ENCODE data around the gene ILF2.

Gene ILF2

DNA sequence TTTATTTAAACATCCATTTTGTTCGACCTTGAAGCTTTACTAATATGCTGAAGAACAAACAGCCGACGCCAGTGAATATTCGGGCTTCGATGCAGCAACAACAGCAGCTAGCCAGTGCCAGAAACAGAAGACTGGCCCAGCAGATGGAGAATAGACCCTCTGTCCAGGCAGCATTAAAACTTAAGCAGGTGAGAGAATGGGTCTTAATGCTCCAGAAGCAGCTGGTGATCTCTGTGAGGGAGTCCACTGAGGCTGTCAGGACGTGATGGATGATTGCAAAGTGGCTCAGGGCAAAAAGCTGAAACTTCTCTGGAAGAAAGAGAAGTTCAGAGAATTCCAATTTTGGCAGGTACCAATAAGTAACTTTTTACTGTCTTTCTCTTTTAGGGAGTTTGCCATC lies 32.5 kb downstream of the ILF2 start:
- Histone ChIP-seq H3K27me3 (ENCODE audit: control insufficient read depth, insufficient read depth, low read length, poor library complexity, severe bottlenecking) (no peaks in the 10 kb centered on the region), H3K27ac (ENCODE audit: insufficient read depth, low read depth, low read length, poor library complexity, severe bottlenecking) (no peak overlapping the region), H3K4me1 (ENCODE audit: control insufficient read depth, insufficient read depth, low read length) (no peaks in the 10 kb centered on the region), H3K4me3 (ENCODE audit: insufficient read depth, low read depth, low read length) (no peak overlapping the region), H3K9me3 (ENCODE audit: control insufficient read depth, low read length) (no peaks in the 10 kb centered on the region), H3K36me3 (ENCODE audit: control insufficient read depth, insufficient read depth, low read length) (peaks cover 66% of the 10 kb centered on the region)
- 95 to 97% methylated on average over 6 of the region's 6 CpGs for WGBS, 2 experiments

DNA sequence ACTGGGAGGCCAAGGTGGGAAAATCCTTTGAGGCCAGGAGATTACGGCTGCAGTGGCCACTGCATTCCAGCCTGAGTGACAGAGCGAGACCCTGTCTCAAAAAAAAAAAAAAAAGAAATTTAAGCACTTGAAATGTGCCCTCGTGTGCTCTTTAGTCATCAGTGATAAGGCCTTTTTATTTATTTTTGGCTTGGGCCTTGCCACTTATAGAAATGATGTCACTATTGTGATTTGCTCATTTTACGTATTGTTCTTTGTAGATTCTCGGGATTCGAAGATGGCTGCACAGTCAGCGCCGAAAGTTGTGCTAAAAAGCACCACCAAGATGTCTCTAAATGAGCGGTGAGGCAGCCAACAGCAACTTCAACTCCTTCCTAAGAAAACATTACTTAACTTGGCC lies 34.5 kb downstream of the ILF2 start:
- H3K36me3 ChIP-seq (ENCODE audit: control insufficient read depth, insufficient read depth, low read length), result peaks cover 46% of the 10 kb centered on the region
- H3K4me3 ChIP-seq (ENCODE audit: insufficient read depth, low read depth, low read length), result no peak overlapping the region
- no peaks in the 10 kb centered on the region for H3K9me3 ChIP-seq (ENCODE audit: control insufficient read depth, low read length)
- H3K27ac ChIP-seq (ENCODE audit: insufficient read depth, low read depth, low read length, poor library complexity, severe bottlenecking), result no peak overlapping the region
- 93 to 94% methylated on average over 9 of the region's 9 CpGs for WGBS, 2 experiments
- H3K4me1 ChIP-seq (ENCODE audit: control insufficient read depth, insufficient read depth, low read length), result no peaks in the 10 kb centered on the region
- no peaks in the 10 kb centered on the region for H3K27me3 ChIP-seq (ENCODE audit: control insufficient read depth, insufficient read depth, low read length, poor library complexity, severe bottlenecking)

DNA sequence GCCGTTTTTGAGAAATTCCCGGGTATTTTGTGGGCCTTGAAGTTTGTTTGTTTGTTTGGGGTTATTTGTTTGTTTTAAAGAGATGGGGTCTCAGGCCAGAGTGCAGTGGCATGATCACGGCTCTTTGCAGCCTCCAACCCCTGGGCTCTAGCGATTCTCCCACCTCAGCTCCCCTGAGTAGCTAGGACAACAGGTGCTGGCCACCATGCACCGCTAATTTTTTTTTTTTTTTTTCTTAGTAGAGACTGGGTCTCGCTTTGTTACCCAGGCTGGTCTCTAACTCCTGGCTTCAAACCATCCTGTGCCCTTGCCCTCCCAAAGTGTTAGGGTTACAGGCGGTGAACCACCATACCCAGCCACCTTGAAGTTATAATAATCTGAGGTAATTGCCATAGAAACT lies 34.9 kb downstream of the ILF2 start:
- H3K4me1 ChIP-seq (ENCODE audit: control insufficient read depth, insufficient read depth, low read length), result no peaks in the 10 kb centered on the region
- WGBS, 2 experiments, result 93 to 96% methylated on average over 7 of the region's 7 CpGs
- no peaks in the 10 kb centered on the region for H3K9me3 ChIP-seq (ENCODE audit: control insufficient read depth, low read length)
- no peak overlapping the region for H3K4me3 ChIP-seq (ENCODE audit: insufficient read depth, low read depth, low read length)
- no peaks in the 10 kb centered on the region for H3K27me3 ChIP-seq (ENCODE audit: control insufficient read depth, insufficient read depth, low read length, poor library complexity, severe bottlenecking)
- peaks cover 42% of the 10 kb centered on the region for H3K36me3 ChIP-seq (ENCODE audit: control insufficient read depth, insufficient read depth, low read length)
- H3K27ac ChIP-seq (ENCODE audit: insufficient read depth, low read depth, low read length, poor library complexity, severe bottlenecking), result no peak overlapping the region

DNA sequence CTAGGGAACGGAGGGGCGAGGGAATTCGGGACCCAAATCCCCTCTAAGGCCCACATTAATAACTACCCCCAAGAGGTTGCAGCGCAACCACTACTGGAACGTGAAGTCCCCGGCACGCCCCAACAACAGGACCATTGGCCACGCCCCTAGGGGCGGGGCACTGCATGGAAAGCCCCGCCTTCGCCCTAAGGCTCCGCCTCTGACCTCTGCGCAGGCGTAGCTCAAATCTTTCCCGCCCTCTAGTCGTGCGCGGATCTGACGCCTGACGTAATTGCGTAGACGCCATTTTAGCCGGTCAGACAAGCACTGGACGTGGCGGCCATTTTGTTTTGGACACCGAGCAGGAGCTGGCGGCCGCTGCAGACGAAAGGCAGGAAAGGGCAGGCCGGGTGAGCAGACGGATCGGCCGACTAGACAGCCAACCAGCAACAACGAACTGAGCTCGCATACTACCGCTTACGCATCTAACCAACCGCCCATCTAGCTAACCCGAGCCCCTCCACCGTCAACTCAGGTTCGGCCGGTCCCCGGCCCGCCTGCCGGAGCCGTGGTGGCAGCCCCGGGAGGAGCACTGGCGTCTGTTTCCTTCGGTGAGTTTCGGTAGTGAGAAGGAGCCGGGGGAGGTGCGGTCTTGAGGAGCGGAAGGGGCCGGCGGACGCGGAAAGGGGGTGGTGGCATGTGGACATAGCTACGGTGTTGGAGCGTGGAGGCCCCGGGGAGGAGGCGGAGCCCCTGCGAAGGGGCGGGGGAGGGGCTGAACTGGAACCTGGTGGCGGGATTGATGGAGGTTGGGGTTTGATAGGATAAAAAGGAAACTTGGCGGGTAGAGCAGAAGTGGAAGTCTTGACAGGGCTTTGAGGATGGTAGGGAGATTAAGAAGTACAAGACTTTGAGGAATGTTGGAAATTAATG lies 36.8 kb downstream of the ILF2 start, which contains the start of gene CHTOP:
CHTOP (plus strand) TSS at position 313 of the 912 bp plus-strand sequence. CDS start 2,523 bp downstream, outside the sequence.
- Histone ChIP-seq H3K27me3 (ENCODE audit: control insufficient read depth, insufficient read depth, low read length, poor library complexity, severe bottlenecking) (no peaks in the 10 kb centered on the region), H3K9me3 (ENCODE audit: control insufficient read depth, low read length) (no peaks in the 10 kb centered on the region), H3K4me3 (ENCODE audit: insufficient read depth, low read depth, low read length) (peak within 1 kb of the TSS; percentile 82), H3K27ac (ENCODE audit: insufficient read depth, low read depth, low read length, poor library complexity, severe bottlenecking) (peak within 1 kb of the TSS; percentile 100), H3K4me1 (ENCODE audit: control insufficient read depth, insufficient read depth, low read length) (peaks cover 5% of the 10 kb centered on the region), H3K36me3 (ENCODE audit: control insufficient read depth, insufficient read depth, low read length) (peaks cover 25% of the 10 kb centered on the region)
- 3% methylated on average over 65 of the region's 65 CpGs for WGBS, 2 experiments

DNA sequence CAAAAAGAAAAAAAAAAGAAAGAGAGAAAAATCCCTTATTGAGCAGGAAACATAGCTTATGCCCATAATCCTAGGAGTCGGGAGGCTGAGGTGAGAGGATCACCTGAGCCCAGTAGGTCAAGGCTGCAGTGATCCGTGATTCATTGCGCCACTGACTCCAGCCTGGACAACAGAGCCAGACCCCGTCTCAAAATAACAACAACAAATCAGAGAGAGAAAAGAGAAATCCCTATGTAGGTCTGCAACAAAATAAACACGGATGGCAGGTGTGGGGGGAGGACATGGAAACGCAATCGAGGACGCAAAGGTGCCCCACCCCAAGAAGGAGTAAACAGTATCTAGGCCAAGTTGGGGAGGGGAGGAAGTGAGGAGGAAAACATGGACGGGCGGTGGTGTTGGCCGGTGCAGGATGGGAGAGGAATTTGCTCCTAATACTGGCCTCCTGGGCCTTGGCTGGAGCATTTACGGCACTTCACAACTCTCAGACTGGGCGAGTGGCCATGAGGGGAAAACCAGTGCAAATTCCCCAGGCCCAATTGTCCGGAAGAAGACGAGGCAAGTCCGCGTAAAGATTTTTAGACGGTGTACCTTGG lies 37.5 kb downstream of the ILF2 start:
- Histone ChIP-seq H3K27ac (ENCODE audit: insufficient read depth, low read depth, low read length, poor library complexity, severe bottlenecking) (no peak overlapping the region), H3K27me3 (ENCODE audit: control insufficient read depth, insufficient read depth, low read length, poor library complexity, severe bottlenecking) (no peaks in the 10 kb centered on the region), H3K4me3 (ENCODE audit: insufficient read depth, low read depth, low read length) (no peak overlapping the region), H3K36me3 (ENCODE audit: control insufficient read depth, insufficient read depth, low read length) (peaks cover 17% of the 10 kb centered on the region), H3K4me1 (ENCODE audit: control insufficient read depth, insufficient read depth, low read length) (peaks cover 6% of the 10 kb centered on the region), H3K9me3 (ENCODE audit: control insufficient read depth, low read length) (no peaks in the 10 kb centered on the region)
- 90 to 92% methylated on average over 18 of the region's 18 CpGs for WGBS, 2 experiments

DNA sequence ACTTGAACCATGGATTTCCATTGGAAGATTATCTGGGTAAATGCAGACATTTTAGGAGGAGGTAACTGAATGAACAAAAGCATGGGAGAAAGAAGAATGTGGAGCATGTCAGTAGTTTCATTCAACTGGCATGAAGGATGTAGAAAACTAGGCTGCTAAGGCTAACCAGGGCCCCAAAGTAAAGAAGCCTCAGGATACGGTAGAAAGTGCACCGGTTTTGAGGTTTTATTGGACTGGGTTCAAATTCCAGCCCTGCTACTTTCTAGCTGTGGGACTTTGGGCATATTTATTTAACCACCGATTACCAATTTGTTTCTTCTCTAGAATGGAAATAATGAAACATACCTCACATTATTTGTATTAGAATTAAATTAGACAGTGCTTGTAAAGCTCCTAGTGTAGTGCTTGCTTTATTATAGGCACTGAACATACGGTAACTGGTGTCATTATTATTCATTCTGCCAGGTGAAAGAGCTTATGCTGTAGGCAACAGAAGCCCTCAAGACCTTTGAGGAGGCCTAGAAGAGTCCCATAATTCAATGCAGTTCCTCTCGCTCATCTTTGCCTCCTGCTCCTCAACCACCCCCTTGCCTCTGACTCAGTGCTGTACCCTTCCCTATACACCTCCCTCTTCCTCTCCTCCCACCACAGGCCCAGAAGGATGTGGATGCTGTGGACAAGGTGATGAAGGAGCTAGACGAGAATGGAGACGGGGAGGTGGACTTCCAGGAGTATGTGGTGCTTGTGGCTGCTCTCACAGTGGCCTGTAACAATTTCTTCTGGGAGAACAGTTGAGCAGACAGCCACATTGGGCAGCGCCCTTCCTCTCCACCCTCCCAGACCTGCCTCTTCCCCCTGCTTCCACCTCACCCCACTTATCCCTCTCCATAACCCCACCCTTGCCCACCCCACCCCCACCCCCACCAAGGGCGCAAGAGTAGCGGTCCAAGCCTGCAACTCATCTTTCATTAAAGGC lies 39.5 kb downstream of the ILF2 start:
- no peak overlapping the region for H3K4me3 ChIP-seq (ENCODE audit: insufficient read depth, low read depth, low read length)
- 94 to 97% methylated on average over 8 to 9 of the region's 10 CpGs for WGBS, 2 experiments
- no peaks in the 10 kb centered on the region for H3K9me3 ChIP-seq (ENCODE audit: control insufficient read depth, low read length)
- H3K36me3 ChIP-seq (ENCODE audit: control insufficient read depth, insufficient read depth, low read length), result peaks cover 2% of the 10 kb centered on the region
- no peaks in the 10 kb centered on the region for H3K27me3 ChIP-seq (ENCODE audit: control insufficient read depth, insufficient read depth, low read length, poor library complexity, severe bottlenecking)
- H3K4me1 ChIP-seq (ENCODE audit: control insufficient read depth, insufficient read depth, low read length), result peaks cover 10% of the 10 kb centered on the region
- H3K27ac ChIP-seq (ENCODE audit: insufficient read depth, low read depth, low read length, poor library complexity, severe bottlenecking), result no peak overlapping the region

DNA sequence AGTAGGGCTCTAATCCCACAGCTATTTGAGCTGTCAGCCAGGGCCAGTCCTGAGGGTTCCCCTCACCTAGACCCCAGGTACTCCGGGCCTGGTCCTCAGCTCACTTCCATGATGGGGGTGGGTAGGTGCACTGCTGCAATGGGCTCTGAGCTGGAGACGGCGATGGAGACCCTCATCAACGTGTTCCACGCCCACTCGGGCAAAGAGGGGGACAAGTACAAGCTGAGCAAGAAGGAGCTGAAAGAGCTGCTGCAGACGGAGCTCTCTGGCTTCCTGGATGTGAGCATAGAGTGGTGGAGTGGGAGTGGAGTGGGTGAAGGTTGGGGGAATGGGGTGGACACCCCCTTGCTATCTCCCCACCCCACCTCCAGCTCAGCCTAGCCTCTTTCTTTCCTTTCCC lies 40.4 kb downstream of the ILF2 start:
- no peaks in the 10 kb centered on the region for H3K36me3 ChIP-seq (ENCODE audit: control insufficient read depth, insufficient read depth, low read length)
- 94 to 96% methylated on average over 7 of the region's 7 CpGs for WGBS, 2 experiments
- no peaks in the 10 kb centered on the region for H3K27me3 ChIP-seq (ENCODE audit: control insufficient read depth, insufficient read depth, low read length, poor library complexity, severe bottlenecking)
- H3K4me3 ChIP-seq (ENCODE audit: insufficient read depth, low read depth, low read length), result no peak overlapping the region
- H3K27ac ChIP-seq (ENCODE audit: insufficient read depth, low read depth, low read length, poor library complexity, severe bottlenecking), result no peak overlapping the region
- no peaks in the 10 kb centered on the region for H3K9me3 ChIP-seq (ENCODE audit: control insufficient read depth, low read length)
- peaks cover 12% of the 10 kb centered on the region for H3K4me1 ChIP-seq (ENCODE audit: control insufficient read depth, insufficient read depth, low read length)

DNA sequence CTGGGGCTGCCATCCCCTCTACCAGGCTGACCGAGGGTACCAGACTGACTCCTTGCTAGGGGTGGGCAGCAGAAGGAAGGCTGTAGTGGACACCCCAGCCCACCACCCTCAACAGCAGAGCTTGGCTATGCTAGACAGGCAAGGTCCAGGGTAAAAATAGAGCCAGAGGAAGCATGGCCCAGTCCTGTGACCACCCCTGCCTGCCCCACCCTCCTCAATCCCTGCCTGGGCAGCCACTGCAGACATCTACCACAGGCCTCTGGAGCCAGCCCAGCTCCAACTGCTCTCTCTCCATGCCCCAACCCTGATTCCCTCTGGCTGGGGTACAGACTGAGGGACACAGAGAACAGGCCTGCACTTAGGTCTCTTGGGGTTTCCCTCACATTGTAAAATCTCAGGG lies 40.8 kb downstream of the ILF2 start:
- Histone ChIP-seq H3K4me1 (ENCODE audit: control insufficient read depth, insufficient read depth, low read length) (peaks cover 12% of the 10 kb centered on the region), H3K4me3 (ENCODE audit: insufficient read depth, low read depth, low read length) (no peak overlapping the region)

DNA sequence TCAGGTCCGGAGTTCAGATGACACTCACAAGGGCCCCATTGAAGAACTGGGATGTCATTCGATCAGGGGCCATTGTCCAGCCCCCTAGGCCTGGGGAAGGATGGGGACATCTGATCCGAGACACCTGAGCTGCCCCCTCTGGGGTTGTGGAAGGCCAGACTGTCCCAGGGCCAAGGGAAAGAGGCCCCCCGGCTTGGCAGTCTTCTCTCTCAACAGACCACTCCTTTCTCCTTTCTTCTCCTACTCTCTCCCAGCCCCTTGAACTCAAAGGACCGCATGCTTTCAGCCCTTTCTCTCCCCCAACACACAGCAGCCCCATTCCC lies 41.5 kb downstream of the ILF2 start:
- H3K27me3 ChIP-seq (ENCODE audit: control insufficient read depth, insufficient read depth, low read length, poor library complexity, severe bottlenecking), result no peaks in the 10 kb centered on the region
- H3K27ac ChIP-seq (ENCODE audit: insufficient read depth, low read depth, low read length, poor library complexity, severe bottlenecking), result no peak overlapping the region
- no peak overlapping the region for H3K4me3 ChIP-seq (ENCODE audit: insufficient read depth, low read depth, low read length)
- H3K4me1 ChIP-seq (ENCODE audit: control insufficient read depth, insufficient read depth, low read length), result peaks cover 12% of the 10 kb centered on the region
- no peaks in the 10 kb centered on the region for H3K36me3 ChIP-seq (ENCODE audit: control insufficient read depth, insufficient read depth, low read length)
- WGBS, 2 experiments, result 78 to 81% methylated on average over 5 of the region's 5 CpGs
- no peaks in the 10 kb centered on the region for H3K9me3 ChIP-seq (ENCODE audit: control insufficient read depth, low read length)

More for the DNA sequence above, 40.8 kb downstream of the ILF2 start:
- Histone ChIP-seq H3K27ac (ENCODE audit: insufficient read depth, low read depth, low read length, poor library complexity, severe bottlenecking) (no peak overlapping the region), H3K27me3 (ENCODE audit: control insufficient read depth, insufficient read depth, low read length, poor library complexity, severe bottlenecking) (no peaks in the 10 kb centered on the region), H3K36me3 (ENCODE audit: control insufficient read depth, insufficient read depth, low read length) (no peaks in the 10 kb centered on the region), H3K9me3 (ENCODE audit: control insufficient read depth, low read length) (no peaks in the 10 kb centered on the region)
- WGBS, 2 experiments, result 81 to 83% methylated on average over 1 of the region's 1 CpG
